Measurements from ENCODE around the gene SYT17.

DNA sequence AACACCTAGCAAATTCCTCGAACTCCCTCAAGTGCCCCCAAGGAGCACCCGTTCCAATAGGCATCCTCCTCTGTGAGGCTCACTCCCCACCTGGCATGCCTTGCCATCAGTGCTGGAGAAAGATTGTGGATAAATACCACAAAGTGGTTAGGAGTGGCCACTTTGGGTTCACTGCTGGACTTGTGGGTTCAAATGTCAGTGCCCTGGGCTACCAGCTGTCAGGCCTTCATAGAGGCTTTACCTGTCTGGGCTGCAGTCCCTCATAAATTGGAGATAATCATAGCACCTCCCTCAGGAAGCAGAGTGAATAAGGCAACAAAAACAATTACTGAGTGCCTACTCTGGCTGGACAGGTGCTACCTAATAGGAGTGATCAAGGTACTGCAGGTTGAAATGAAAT is 1.5 kb upstream of the SYT17 start:
- TF ChIP-seq POLR2AphosphoS5 (IDR thresholded peaks at IDR 0.05; ENCODE audit: low read depth, low read length), result no peak
- TF ChIP-seq REST (IDR thresholded peaks at IDR 0.05; ENCODE audit: insufficient read depth in 1 of 2, low read depth in 2 of 2, low read length in 2 of 2), result no peak
- no peak for TF ChIP-seq SIN3A (IDR thresholded peaks at IDR 0.05; ENCODE audit: borderline replicate concordance, insufficient read depth, low read length)
- no peak for TF ChIP-seq TAF1 (IDR thresholded peaks at IDR 0.05; ENCODE audit: borderline replicate concordance, insufficient read depth, low read length)
- TF ChIP-seq FOXP2 (optimal IDR thresholded peaks at IDR 0.05; ENCODE audit: borderline replicate concordance, extremely low read depth, extremely low read length, insufficient read depth), result no peak
